Measurements from ENCODE around the gene GYS2. TPM values are rescaled to one million over a fixed set of nuclear protein-coding genes. Genes with fewer than 3 reads are reported as not detected.

GYS2 gene
- total RNA-seq, 1 donor from 2014 or later: not detected

DNA sequence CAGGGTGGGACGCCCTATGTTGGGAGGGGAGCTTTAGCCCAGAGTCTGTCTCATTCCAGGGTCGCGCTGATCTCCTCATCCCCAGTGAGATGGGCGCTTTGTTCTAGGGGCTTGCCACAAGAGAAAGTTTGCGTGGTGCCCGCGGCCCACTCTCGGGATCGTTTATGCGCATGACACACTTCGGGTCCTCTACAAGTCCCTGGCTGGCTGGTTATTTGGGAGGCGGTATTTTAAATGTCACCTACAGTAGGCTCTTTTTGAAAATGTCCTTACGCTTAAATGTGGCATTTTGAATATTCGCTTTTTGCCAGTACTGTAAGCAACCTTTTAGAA, 102.5 kb downstream of the GYS2 start:
- H3K4me1 Mint-ChIP-seq (ENCODE audit: low read depth): peaks cover 46% of the 10 kb centered on the region
- H3K4me3 Mint-ChIP-seq (ENCODE audit: unreplicated experiment): no peak overlapping the region
- no peaks in the 10 kb centered on the region for H3K27me3 Mint-ChIP-seq (ENCODE audit: low read depth)
- TF ChIP-seq, protein P1, sequence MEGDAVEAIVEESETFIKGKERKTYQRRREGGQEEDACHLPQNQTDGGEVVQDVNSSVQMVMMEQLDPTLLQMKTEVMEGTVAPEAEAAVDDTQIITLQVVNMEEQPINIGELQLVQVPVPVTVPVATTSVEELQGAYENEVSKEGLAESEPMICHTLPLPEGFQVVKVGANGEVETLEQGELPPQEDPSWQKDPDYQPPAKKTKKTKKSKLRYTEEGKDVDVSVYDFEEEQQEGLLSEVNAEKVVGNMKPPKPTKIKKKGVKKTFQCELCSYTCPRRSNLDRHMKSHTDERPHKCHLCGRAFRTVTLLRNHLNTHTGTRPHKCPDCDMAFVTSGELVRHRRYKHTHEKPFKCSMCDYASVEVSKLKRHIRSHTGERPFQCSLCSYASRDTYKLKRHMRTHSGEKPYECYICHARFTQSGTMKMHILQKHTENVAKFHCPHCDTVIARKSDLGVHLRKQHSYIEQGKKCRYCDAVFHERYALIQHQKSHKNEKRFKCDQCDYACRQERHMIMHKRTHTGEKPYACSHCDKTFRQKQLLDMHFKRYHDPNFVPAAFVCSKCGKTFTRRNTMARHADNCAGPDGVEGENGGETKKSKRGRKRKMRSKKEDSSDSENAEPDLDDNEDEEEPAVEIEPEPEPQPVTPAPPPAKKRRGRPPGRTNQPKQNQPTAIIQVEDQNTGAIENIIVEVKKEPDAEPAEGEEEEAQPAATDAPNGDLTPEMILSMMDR (IDR thresholded peaks at IDR 0.05): no peak
- no peak for DNase-seq (ENCODE audit: low spot score)
- no peaks in the 10 kb centered on the region for H3K9me3 Mint-ChIP-seq (ENCODE audit: low read depth)
- no peak overlapping the region for H3K27ac Mint-ChIP-seq (ENCODE audit: unreplicated experiment)
- peaks cover 12% of the 10 kb centered on the region for H3K36me3 Mint-ChIP-seq (ENCODE audit: low read depth)

DNA sequence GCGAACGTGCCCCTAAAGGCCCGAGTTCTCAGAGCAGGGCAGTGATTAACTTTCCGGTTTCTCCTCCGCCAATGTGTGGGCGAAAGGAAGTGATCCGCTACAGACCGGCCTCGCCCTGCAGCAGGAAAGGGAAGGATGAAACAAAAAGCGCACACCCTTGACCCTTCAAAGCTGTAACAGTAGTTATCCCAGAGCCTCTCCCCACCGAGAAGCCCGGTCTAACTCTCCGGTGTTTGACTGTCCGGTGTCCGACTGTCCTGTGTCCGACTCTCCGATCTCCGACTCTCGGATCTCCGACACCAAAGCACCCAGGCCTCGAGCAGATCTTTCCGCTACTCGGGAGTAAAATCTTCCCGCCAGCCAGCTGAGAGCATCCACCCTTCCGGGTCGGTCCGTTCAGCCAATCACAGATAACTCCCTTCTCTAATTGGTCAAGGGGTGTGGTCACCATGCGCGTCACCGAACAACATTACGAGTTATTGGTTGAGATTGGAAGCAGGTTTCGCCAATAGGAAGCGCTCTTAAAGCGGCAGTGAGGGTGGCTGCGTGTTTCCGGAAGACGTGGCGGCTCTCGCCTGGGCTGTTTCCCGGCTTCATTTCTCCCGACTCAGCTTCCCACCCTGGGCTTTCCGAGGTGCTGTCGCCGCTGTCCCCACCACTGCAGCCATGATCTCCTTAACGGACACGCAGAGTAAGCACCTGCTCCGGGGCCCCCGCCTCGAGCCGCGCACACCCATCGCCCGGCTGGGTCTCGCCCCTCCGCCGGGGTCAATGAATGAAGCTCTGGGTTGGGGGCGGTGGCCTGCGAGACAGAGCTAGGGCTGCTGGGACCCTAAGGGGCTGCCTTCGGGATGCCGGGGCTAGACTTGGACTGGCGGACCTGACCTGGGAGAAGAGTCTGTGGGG, 103.1 kb downstream of the GYS2 start, which contains the start of the genes GOLT1B and RECQL:
GOLT1B (plus strand) TSS at position 532 of the 906 bp plus-strand sequence; CDS start at position 667, 135 bp downstream.
RECQL (minus strand) TSS at position 378 of the 906 bp plus-strand sequence. CDS start 2,065 bp downstream, outside the sequence.
- H3K36me3 Mint-ChIP-seq (ENCODE audit: low read depth): peaks cover 14% of the 10 kb centered on the region
- no peaks in the 10 kb centered on the region for H3K27me3 Mint-ChIP-seq (ENCODE audit: low read depth)
- H3K4me1 Mint-ChIP-seq (ENCODE audit: low read depth): peaks cover 46% of the 10 kb centered on the region
- TF ChIP-seq, protein P1 (IDR thresholded peaks at IDR 0.05): no peak
- peak; percentile 96 for DNase-seq (ENCODE audit: low spot score)
- no peak within 1 kb of the TSS for H3K27ac Mint-ChIP-seq (ENCODE audit: unreplicated experiment)
- no peaks in the 10 kb centered on the region for H3K9me3 Mint-ChIP-seq (ENCODE audit: low read depth)
- H3K4me3 Mint-ChIP-seq (ENCODE audit: unreplicated experiment): no peak within 1 kb of the TSS

DNA sequence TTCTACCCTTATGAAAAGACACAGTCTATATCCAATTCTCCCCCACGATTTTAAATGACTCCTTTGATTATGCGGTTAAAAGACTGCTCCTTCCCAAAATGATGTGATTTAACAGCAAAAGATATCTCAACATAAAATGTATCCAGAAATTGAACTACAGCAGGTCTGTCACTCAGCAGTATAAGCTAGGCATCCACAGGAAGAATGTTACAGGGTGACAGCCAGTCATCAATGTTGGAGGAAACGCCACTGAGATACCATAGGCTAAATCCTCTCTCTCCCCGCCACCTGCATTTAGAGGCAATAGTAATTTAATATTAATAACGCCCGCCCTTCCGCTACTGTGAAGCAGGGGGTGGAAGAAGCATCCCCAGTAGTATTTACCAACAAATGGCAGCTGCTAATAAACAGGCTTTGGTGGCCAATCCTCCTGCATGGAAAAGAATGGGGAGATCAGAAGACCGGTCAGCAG, 103.8 kb downstream of the GYS2 start:
- Mint-ChIP-seq H3K36me3 (ENCODE audit: low read depth) (peaks cover 14% of the 10 kb centered on the region), H3K9me3 (ENCODE audit: low read depth) (no peaks in the 10 kb centered on the region), H3K4me1 (ENCODE audit: low read depth) (peaks cover 43% of the 10 kb centered on the region), H3K4me3 (ENCODE audit: unreplicated experiment) (no peak overlapping the region), H3K27ac (ENCODE audit: unreplicated experiment) (no peak overlapping the region), H3K27me3 (ENCODE audit: low read depth) (no peaks in the 10 kb centered on the region)
- TF ChIP-seq, protein P1 (IDR thresholded peaks at IDR 0.05): no peak
- DNase-seq (ENCODE audit: low spot score): no peak

DNA sequence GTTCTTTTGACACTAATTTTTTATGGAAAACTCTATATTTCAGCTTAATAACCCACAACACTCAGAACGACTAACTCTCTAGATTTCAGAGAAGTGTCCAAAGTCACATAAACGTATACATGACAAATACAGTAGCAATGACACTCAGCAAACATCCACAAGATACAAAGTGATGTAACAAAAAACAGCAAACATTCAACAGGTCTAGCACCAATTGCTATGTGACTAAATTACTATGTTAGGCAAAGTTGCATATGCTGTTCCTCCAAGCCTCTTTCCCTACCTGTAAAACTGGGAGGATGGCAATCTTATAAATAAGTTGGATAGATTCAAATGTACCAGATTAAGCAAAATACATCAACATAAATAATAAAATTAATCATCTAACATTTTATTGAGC, 104.9 kb downstream of the GYS2 start:
- no peak for DNase-seq (ENCODE audit: low spot score)
- TF ChIP-seq, protein P1 (IDR thresholded peaks at IDR 0.05): no peak
- Mint-ChIP-seq H3K9me3 (ENCODE audit: low read depth) (no peaks in the 10 kb centered on the region), H3K27ac (ENCODE audit: unreplicated experiment) (no peak overlapping the region), H3K4me3 (ENCODE audit: unreplicated experiment) (no peak overlapping the region), H3K4me1 (ENCODE audit: low read depth) (peaks cover 35% of the 10 kb centered on the region), H3K27me3 (ENCODE audit: low read depth) (no peaks in the 10 kb centered on the region), H3K36me3 (ENCODE audit: low read depth) (peaks cover 16% of the 10 kb centered on the region)

Other genes starting within 250 kb of the GYS2 start
- gene IAPP, start 231.9 kb downstream of the GYS2 start, total RNA-seq: not detected in 3 replicates
- 15.4 to 19.8 TPM (median 17.1 TPM) in 3 replicates for gene PYROXD1, start 167.2 kb downstream of the GYS2 start, total RNA-seq
- gene RECQL, start 103.2 kb downstream of the GYS2 start, total RNA-seq: 49.8 to 72.1 TPM (median 50.2 TPM) in 3 replicates
- gene GOLT1B, start 103.1 kb downstream of the GYS2 start, total RNA-seq: 73.6 to 84.8 TPM (median 81.1 TPM) in 3 replicates
- 2.1 to 4.4 TPM (median 2.6 TPM) in 3 replicates for gene SPX, start 78.6 kb downstream of the GYS2 start, total RNA-seq
- 480 to 532 TPM (median 532 TPM) in 3 replicates for gene LDHB, start 53.0 kb upstream of the GYS2 start, total RNA-seq
- 1.1 TPM in 2 of 3 replicates, not detected in the other for gene KCNJ8, start 169.9 kb upstream of the GYS2 start, total RNA-seq